ENCODE data around the gene TMIGD1. TPM values are rescaled to one million over a fixed set of nuclear protein-coding genes. Genes with fewer than 3 reads are reported as not detected.

Gene TMIGD1
- polyA plus RNA-seq, 1 of the 3 experiments (the other 2 are of a cell fraction), result not detected

GRCh38 chr17:30360086-30360808 is 26.4 kb upstream of the TMIGD1 start:
- CTCF ChIA-PET, result no interaction called here
- TF ChIP-seq REST (IDR thresholded peaks at IDR 0.05; ENCODE audit: low read depth, low read length) (no peak), JUND (IDR thresholded peaks at IDR 0.05) (no peak), FOSL2 (IDR thresholded peaks at IDR 0.05; ENCODE audit: borderline replicate concordance, low read depth) (no peak), ELF1 (IDR thresholded peaks at IDR 0.05) (no peak), USF2 (IDR thresholded peaks at IDR 0.05; ENCODE audit: borderline replicate concordance, low read depth, low read length) (no peak), GABPA (IDR thresholded peaks at IDR 0.05; ENCODE audit: low read depth) (no peak), CTCF (IDR thresholded peaks at IDR 0.05) (no peak), TEAD4 (IDR thresholded peaks at IDR 0.05; ENCODE audit: borderline replicate concordance, insufficient read depth) (no peak), YY1 (IDR thresholded peaks at IDR 0.05; ENCODE audit: low read depth) (no peak), USF1 (IDR thresholded peaks at IDR 0.05; ENCODE audit: borderline replicate concordance, low read depth) (no peak), PBX3 (IDR thresholded peaks at IDR 0.05) (no peak), RXRA (IDR thresholded peaks at IDR 0.05; ENCODE audit: borderline replicate concordance, low read depth) (no peak), RCOR1 (IDR thresholded peaks at IDR 0.05; ENCODE audit: low read length) (no peak), EZH2phosphoT487 (IDR thresholded peaks at IDR 0.05; ENCODE audit: borderline replicate concordance, low read depth) (no peak)
- Histone ChIP-seq H3K79me2 (ENCODE audit: insufficient read depth) (no peaks in the 10 kb centered on the region), H3K27me3 (ENCODE audit: insufficient read depth) (no peaks in the 10 kb centered on the region), H3K9me3 (no peaks in the 10 kb centered on the region), H3F3A (replicated peaks; ENCODE audit: insufficient read depth) (no peaks in the 10 kb centered on the region), H3K4me3 (ENCODE audit: low read depth in 2 of 2, low read length in 1 of 2) (no peak overlapping the region), H4K20me1 (ENCODE audit: insufficient read depth) (no peaks in the 10 kb centered on the region), H2AFZ (ENCODE audit: low read depth) (no peak overlapping the region), H3K27ac (ENCODE audit: low read depth in 2 of 2, low read length in 1 of 2) (no peak overlapping the region), H3K9me2 (no peaks in the 10 kb centered on the region), H3K36me3 (replicated peaks in 1 of 2; ENCODE audit: control insufficient read depth in 1 of 2, insufficient read depth in 2 of 2, low read length in 1 of 2) (no peaks in the 10 kb centered on the region), H3K4me1 (ENCODE audit: control insufficient read depth in 1 of 2, insufficient read depth in 2 of 2, low read depth in 1 of 2, low read length in 1 of 2) (no peaks in the 10 kb centered on the region), H3K9ac (no peak overlapping the region), H3K4me2 (no peak overlapping the region)
- DNase-seq, result no peak
- 59% methylated on average over 8 of the region's 8 CpGs for WGBS (ENCODE audit: low lambda C conversion rate)
- POLR2A ChIA-PET, result no interaction called here
